HepG2 (cell line): ENCODE results near the gene BPIFB6. TPM values are rescaled to one million over a fixed set of nuclear protein-coding genes. Genes with fewer than 3 reads are reported as not detected.

Source experiments
- EHMT2 ChIP-seq: fragments of 200-600 bp; sonication (generic); IDR thresholded peaks from 2 replicates; pipeline ENCODE4 v1.7.0; 2017; ENCODE audit warnings: antibody characterized with exemption, low read depth, low read length, borderline replicate concordance
- EP300 ChIP-seq, 3 experiments: sonication (generic) in 1 of 3; formaldehyde crosslinking in 1 of 3; IDR thresholded peaks; 2 replicates each; pipeline versions ENCODE4 v1.5.1 to v1.6.1; 2011 to 2020; ENCODE audit warnings: low read depth in 2 of 3, low read length in 2 of 3, borderline replicate concordance in 1 of 3, improper control_type of control experiment in 1 of 3, mild to moderate bottlenecking in 1 of 3, missing genetic modification reagents in 1 of 3, moderate library complexity in 1 of 3
- ERF ChIP-seq: IDR thresholded peaks from 2 replicates; pipeline ENCODE4 v1.6.1; 2018; ENCODE audit warnings: missing biosample characterization, missing genetic modification reagents
- ETS1 ChIP-seq: sonication (generic); formaldehyde crosslinking; IDR thresholded peaks from 2 replicates; pipeline ENCODE4 v1.4.0; 2020; ENCODE audit warnings: missing genetic modification reagents
- FOXO4 ChIP-seq: sonication (generic); formaldehyde crosslinking; conservative IDR thresholded peaks from 2 replicates; pipeline ENCODE4 v1.8.1; 2023; ENCODE audit warnings: missing genetic modification reagents
- GMEB1 ChIP-seq: sonication (generic); formaldehyde crosslinking; IDR thresholded peaks from 2 replicates; pipeline ENCODE4 v1.5.1; 2020; ENCODE audit warnings: missing genetic modification reagents, mild to moderate bottlenecking, borderline replicate concordance
- HHEX ChIP-seq: IDR thresholded peaks from 2 replicates; pipeline ENCODE4 v1.6.1; 2016; ENCODE audit warnings: control low read depth
- NFATC3 ChIP-seq: sonication (generic); formaldehyde crosslinking; IDR thresholded peaks from 2 replicates; pipeline ENCODE4 v1.5.1; 2020; ENCODE audit warnings: mild to moderate bottlenecking, missing genetic modification reagents
- NFYC ChIP-seq: IDR thresholded peaks from 2 replicates; pipeline ENCODE4 v1.6.1; 2016; ENCODE audit warnings: missing genetic modification reagents, missing compliant biosample characterization
- NR2F6 ChIP-seq, 2 experiments: IDR thresholded peaks; 2 replicates each; pipeline ENCODE4 v1.6.1; 2016; ENCODE audit warnings: antibody characterized with exemption in 1 of 2, mild to moderate bottlenecking in 1 of 2
- PAX8 ChIP-seq: sonication (generic); formaldehyde crosslinking; IDR thresholded peaks from 2 replicates; pipeline ENCODE4 v1.8.0; 2022; ENCODE audit warnings: mild to moderate bottlenecking, missing genetic modification reagents, borderline replicate concordance
- SMYD3 ChIP-seq: sonication (generic); formaldehyde crosslinking; IDR thresholded peaks from 2 replicates; pipeline ENCODE4 v1.8.1; 2023; ENCODE audit warnings: mild to moderate bottlenecking, missing genetic modification reagents
- SOX6 ChIP-seq, 2 experiments: fragments of 450-650 bp in 1 of 2; sonication (generic) in 1 of 2; formaldehyde crosslinking in 1 of 2; IDR thresholded peaks; 2 replicates each; pipeline versions ENCODE4 v1.4.0 to v1.6.1; 2017 to 2020; ENCODE audit warnings: antibody characterized with exemption in 1 of 2, mild to moderate bottlenecking in 1 of 2, missing genetic modification reagents in 1 of 2
- ZBTB38 ChIP-seq: sonication (generic); formaldehyde crosslinking; IDR thresholded peaks from 2 replicates; pipeline ENCODE4 v1.5.1; 2020; ENCODE audit warnings: mild to moderate bottlenecking, missing genetic modification reagents
- ZNF292 ChIP-seq: sonication (generic); formaldehyde crosslinking; IDR thresholded peaks from 2 replicates; pipeline ENCODE4 v1.8.1; 2022; ENCODE audit warnings: mild to moderate bottlenecking, low read depth, missing genetic modification reagents, borderline replicate concordance
- ZNF333 ChIP-seq: sonication (generic); formaldehyde crosslinking; IDR thresholded peaks from 2 replicates; pipeline ENCODE4 v1.4.0; 2020; ENCODE audit warnings: mild to moderate bottlenecking, missing genetic modification reagents, borderline replicate concordance
- ZNF574 ChIP-seq: sonication (generic); formaldehyde crosslinking; IDR thresholded peaks from 2 replicates; pipeline ENCODE4 v1.4.0; 2020; ENCODE audit warnings: missing genetic modification reagents
- ZNF678 ChIP-seq: sonication (generic); formaldehyde crosslinking; IDR thresholded peaks from 2 replicates; pipeline ENCODE4 v1.4.0; 2020; ENCODE audit warnings: mild to moderate bottlenecking, missing genetic modification reagents
- ZNF790 ChIP-seq: sonication (generic); formaldehyde crosslinking; IDR thresholded peaks from 2 replicates; pipeline ENCODE4 v1.8.0; 2022; ENCODE audit warnings: missing genetic modification reagents, mild to moderate bottlenecking, borderline replicate concordance
- polyA plus RNA-seq, 8 experiments: library from polyadenylated mRNA; depleted of rRNA in 3 of 8; stranded (reverse) in 7 of 8; unstranded in 1 of 8; fragments of >200 nt; fragmentation: Illumina TruSeq in 4 of 8; extraction: Trizol in 4 of 8; gene quantifications; 2 replicates each; pipeline versions ENCODE4 v1.2.1 to v1.2.3, GENCODE V29; 2011 to 2016; ENCODE audit warnings: low read depth in 4 of 8, missing spikeins in 1 of 8, mixed read lengths in 1 of 8; ENCODE audit not compliant: insufficient read depth in 1 of 8
- total RNA-seq, 5 experiments: library from RNA; depleted of rRNA; stranded (reverse); fragments of >200 nt; fragmentation: Illumina TruSeq; extraction: Trizol; gene quantifications; 2 replicates each; pipeline ENCODE4 v1.2.3, GENCODE V29; 2016; ENCODE audit warnings: low read depth in 1 of 5

The BPIFB6 gene
- total and polyA plus RNA-seq, 2 of the 13 experiments (the other 11 are each of a cell fraction or from before 2014, with no cell fraction given), result 0.13 to 1.7 TPM

- TF ChIP-seq EP300 (IDR thresholded peaks at IDR 0.05; ENCODE audit: low read depth in 2 of 2, low read length in 2 of 2), result peak in 1 of 2 experiments; percentile 95; a peak in 3 of 4 replicates
- TF ChIP-seq EP300 (CRISPR knock-in tag; IDR thresholded peaks at IDR 0.05; ENCODE audit: borderline replicate concordance), result peak; percentile 98
- TF ChIP-seq NFYC (CRISPR knock-in tag), result peak; percentile 39; the same call in 1 of the 2 replicates
- TF ChIP-seq GMEB1 (CRISPR knock-in tag), result peak; percentile 78
- TF ChIP-seq ZNF333 (CRISPR knock-in tag), result no peak
- peak; percentile 95 for TF ChIP-seq ERF (CRISPR knock-in tag)
- peak; percentile 96 for TF ChIP-seq PAX8 (CRISPR knock-in tag)
- TF ChIP-seq SOX6 (IDR thresholded peaks at IDR 0.05), result no peak
- TF ChIP-seq SOX6 (CRISPR knock-in tag; IDR thresholded peaks at IDR 0.05), result peak; percentile 97
- TF ChIP-seq ZNF790, result 0 out of 2 replicates have a peak, but pooled peaks have one; percentile 37
- peak; percentile 95 for TF ChIP-seq NR2F6 (IDR thresholded peaks at IDR 0.05)
- TF ChIP-seq NR2F6 (CRISPR knock-in tag; IDR thresholded peaks at IDR 0.05), result peak; percentile 98
- peak; percentile 98 for TF ChIP-seq ZNF292 (CRISPR knock-in tag)
- TF ChIP-seq ZNF574 (CRISPR knock-in tag), result peak; percentile 74
- peak; percentile 91; the same call in 1 of the 2 replicates for TF ChIP-seq FOXO4 (CRISPR knock-in tag)
- no peak for TF ChIP-seq EHMT2
- TF ChIP-seq ZBTB38 (CRISPR knock-in tag), result 0 out of 2 replicates have a peak, but pooled peaks have one; percentile 37
- TF ChIP-seq SMYD3 (CRISPR knock-in tag), result peak; percentile 98; the same call in 1 of the 2 replicates
- TF ChIP-seq HHEX (CRISPR knock-in tag), result peak; percentile 46; the same call in 1 of the 2 replicates
- TF ChIP-seq ZNF678 (CRISPR knock-in tag), result peak; percentile 99
- TF ChIP-seq NFATC3 (CRISPR knock-in tag), result peak; percentile 26; the same call in 1 of the 2 replicates
- TF ChIP-seq ETS1 (CRISPR knock-in tag), result no peak
These were observed 22.0 kb upstream of the BPIFB6 start (continued) for GRCh38 chr20:33009214-33010132.
